IMR-90 (cell line): ENCODE data around the gene PFKL. TPM values are rescaled to one million over a fixed set of nuclear protein-coding genes. Genes with fewer than 3 reads are reported as not detected.
"Not testable (repeated sequence)": the region's sequence is repeated elsewhere in the genome, so short reads cannot be mapped to it uniquely, and the experiment has no call there.

ENCODE experiments used
- ATAC-seq: fragments of 200-7000 bp; cut with Tn5 transposase; 2 replicates; pipeline ENCODE4 v1.9.1; 2020; ENCODE audit warnings: low read depth, mild to moderate bottlenecking, moderate library complexity
- BruUV-seq: library from RNA; stranded (reverse); fragments of 400-500 nt; replicated peaks from 2 replicates; lab custom pipeline; 2021; lab: Mats Ljungman, UMichigan
- CTCF ChIA-PET: fragments of 300-600 bp; formaldehyde crosslinking; extraction: SDS; loops from one replicate; lab custom pipeline; 2021; ENCODE audit warnings: antibody characterized with exemption; lab: Yijun Ruan, JAX
- POLR2A ChIA-PET: fragments of 300-600 bp; sonication (Branson Sonifier 250); formaldehyde crosslinking; loops from one replicate; lab custom pipeline; 2022; ENCODE audit warnings: antibody characterized with exemption; ENCODE audit not compliant: unreplicated experiment; lab: Charles Lee
- DNase-seq: peaks from one replicate; pipeline ENCODE4 v3.0.0; 2013
- H2AFZ ChIP-seq: replicated peaks from 2 replicates; pipeline ENCODE3; 2013; ENCODE audit warnings: low read length, mild to moderate bottlenecking; ENCODE audit not compliant: poor library complexity
- H2AK5ac ChIP-seq: 2 replicates; pipeline ENCODE4 v1.6.1; 2013; ENCODE audit warnings: low read depth, low read length, inconsistent platforms
- H2AK9ac ChIP-seq: replicated peaks from 2 replicates; pipeline ENCODE3; 2013; ENCODE audit warnings: mild to moderate bottlenecking, low read depth, low read length, moderate library complexity; ENCODE audit not compliant: poor library complexity
- H2BK120ac ChIP-seq: 2 replicates; pipeline ENCODE4 v1.6.1; 2013; ENCODE audit warnings: low read depth, low read length, inconsistent platforms
- H2BK15ac ChIP-seq: 3 replicates; pipeline ENCODE4 v1.6.1; 2013; ENCODE audit warnings: low read depth, low read length, inconsistent platforms
- H2BK20ac ChIP-seq: 2 replicates; pipeline ENCODE4 v1.6.1; 2013; ENCODE audit warnings: low read depth, mild to moderate bottlenecking, inconsistent platforms, low read length, moderate library complexity
- H2BK5ac ChIP-seq: 2 replicates; pipeline ENCODE4 v1.6.1; 2013; ENCODE audit warnings: mild to moderate bottlenecking, low read depth, low read length, inconsistent platforms; ENCODE audit not compliant: poor library complexity, severe bottlenecking
- H3K14ac ChIP-seq: replicated peaks from 2 replicates; pipeline ENCODE4 v1.6.1; 2013; ENCODE audit warnings: low read depth, low read length, inconsistent platforms
- H3K18ac ChIP-seq: 2 replicates; pipeline ENCODE4 v1.6.1; 2013; ENCODE audit warnings: low read depth, low read length, control low read depth
- H3K23ac ChIP-seq: 2 replicates; pipeline ENCODE4 v1.6.1; 2013; ENCODE audit warnings: low read depth, low read length, inconsistent platforms
- H3K27ac ChIP-seq: 2 replicates; pipeline ENCODE4 v1.5.1; 2013; ENCODE audit warnings: mild to moderate bottlenecking, control low read depth, low read length; ENCODE audit not compliant: insufficient read depth
- H3K27me3 ChIP-seq: 2 replicates; pipeline ENCODE4 v1.6.1; 2013; ENCODE audit warnings: low read length; ENCODE audit not compliant: control insufficient read depth, insufficient read depth
- H3K36me3 ChIP-seq: 2 replicates; pipeline ENCODE4 v1.6.1; 2013; ENCODE audit warnings: low read length, mixed read lengths; ENCODE audit not compliant: control insufficient read depth, insufficient read depth
- H3K4ac ChIP-seq: 2 replicates; pipeline ENCODE4 v1.6.1; 2013; ENCODE audit warnings: low read depth, low read length, inconsistent platforms
- H3K4me1 ChIP-seq: 2 replicates; pipeline ENCODE4 v1.6.1; 2013; ENCODE audit warnings: low read length, mixed read lengths; ENCODE audit not compliant: control insufficient read depth, insufficient read depth
- H3K4me2 ChIP-seq: 2 replicates; pipeline ENCODE4 v1.6.1; 2013; ENCODE audit warnings: low read depth, mild to moderate bottlenecking, control low read depth, low read length, moderate library complexity
- H3K4me3 ChIP-seq: 2 replicates; pipeline ENCODE4 v1.5.1; 2013; ENCODE audit warnings: low read depth, mild to moderate bottlenecking, control low read depth, low read length, moderate library complexity; ENCODE audit not compliant: insufficient read depth
- H3K56ac ChIP-seq: 2 replicates; pipeline ENCODE4 v1.6.1; 2013; ENCODE audit warnings: low read length, inconsistent platforms; ENCODE audit not compliant: insufficient read depth; ENCODE audit errors: extremely low read depth
- H3K79me1 ChIP-seq, 2 experiments: 2 replicates each; pipeline ENCODE4 v1.6.1; 2013; ENCODE audit warnings: low read length in 2 of 2, inconsistent platforms in 1 of 2, low read depth in 1 of 2
- H3K9ac ChIP-seq: 2 replicates; pipeline ENCODE4 v1.6.1; 2013; ENCODE audit warnings: low read depth, low read length, control low read depth
- H3K9me1 ChIP-seq: 2 replicates; pipeline ENCODE4 v1.6.1; 2013; ENCODE audit warnings: low read length, inconsistent platforms; ENCODE audit not compliant: insufficient read depth
- H3K9me3 ChIP-seq: 2 replicates; pipeline ENCODE4 v1.6.1; 2013; ENCODE audit warnings: low read length; ENCODE audit not compliant: control insufficient read depth, insufficient read depth
- H4K20me1 ChIP-seq: 2 replicates; pipeline ENCODE4 v1.6.1; 2013; ENCODE audit warnings: low read length, inconsistent platforms; ENCODE audit not compliant: insufficient read depth
- H4K5ac ChIP-seq: 2 replicates; pipeline ENCODE4 v1.6.1; 2013; ENCODE audit warnings: mild to moderate bottlenecking, low read depth, low read length, control low read depth
- H4K8ac ChIP-seq, 2 experiments: 2 replicates each; pipeline ENCODE4 v1.6.1; 2013; ENCODE audit warnings: low read depth in 2 of 2, low read length in 2 of 2, control low read depth in 1 of 2, inconsistent platforms in 1 of 2
- H4K91ac ChIP-seq: 2 replicates; pipeline ENCODE4 v1.6.1; 2013; ENCODE audit warnings: low read depth, low read length, inconsistent platforms; ENCODE audit not compliant: insufficient read depth
- WGBS, 2 experiments: methylation state at CpG; one replicate each; pipeline versions ENCODE4 v1.1.5 to v1.1.7; 2013; ENCODE audit warnings: missing lambda C conversion rate in 2 of 2; ENCODE audit not compliant: insufficient read length in 1 of 2; ENCODE audit errors: extremely low coverage in 2 of 2; 5-methylcytosine and 5-hydroxymethylcytosine counted together
- dilution Hi-C: fragments of 300-500 bp; cut with HindIII; formaldehyde crosslinking; loops from one replicate; pipeline ENCODE4 v1.14.3; 2018; ENCODE audit warnings: low sequenced_read_pairs; ENCODE audit not compliant: unreplicated experiment
- in situ Hi-C: fragments of 300-500 bp; cut with MboI; formaldehyde crosslinking; loops from 3 replicates; pipeline ENCODE4 v1.14.3; 2019; ENCODE audit warnings: low sequenced_read_pairs, inconsistent platforms, mixed read lengths
- intact Hi-C: fragments of 100-400 bp; cut with micrococcal nuclease; formaldehyde crosslinking; loops from 2 replicates; pipeline ENCODE4 v1.10.0; 2022
- polyA plus RNA-seq, 3 experiments: library from polyadenylated mRNA; depleted of rRNA; stranded (reverse); fragments of >200 nt; gene quantifications; 2 replicates each; pipeline ENCODE4 v1.2.3, GENCODE V29; 2012; ENCODE audit warnings: low replicate concordance in 1 of 3
- total RNA-seq: library from RNA; depleted of rRNA; stranded (reverse); fragments of >200 nt; gene quantifications from 2 replicates; pipeline ENCODE4 v1.2.3, GENCODE V29; 2012

PFKL gene
- total and polyA plus RNA-seq, 2 of the 4 experiments (the other 2 are of a cell fraction) = 103 to 126 TPM

- H2BK120ac ChIP-seq, H2BK15ac ChIP-seq, H4K20me1 ChIP-seq, H3K4ac ChIP-seq, POLR2A ChIA-PET, H3K36me3 ChIP-seq, in situ Hi-C loops, H2AK9ac ChIP-seq, dilution Hi-C loops, intact Hi-C loops, H3K23ac ChIP-seq, H3K56ac ChIP-seq, H4K8ac ChIP-seq, CTCF ChIA-PET, H2BK5ac ChIP-seq, BruUV-seq, ATAC-seq, H3K9me1 ChIP-seq, H3K14ac ChIP-seq, H3K18ac ChIP-seq, H4K91ac ChIP-seq, H3K4me2 ChIP-seq, H3K27ac ChIP-seq, H2AK5ac ChIP-seq, DNase-seq, H2BK20ac ChIP-seq, H3K4me3 ChIP-seq, H3K4me1 ChIP-seq, H3K79me1 ChIP-seq, H2AFZ ChIP-seq, H3K9me3 ChIP-seq, H4K5ac ChIP-seq, H3K9ac ChIP-seq: not testable (repeated sequence)
- 0% methylated on average over 1 of the region's 11 CpGs; no CpG with 5 or more reads in 1 of the 2 experiments for WGBS, 2 experiments
- H3K27me3 ChIP-seq = peaks cover 32% of the 10 kb centered on the region
Measured at GRCh38 chr21:44283211-44283785, 16.6 kb upstream of the PFKL start.
